HepG2 (cell line): ENCODE measurements around the gene PPP2R2D. TPM values are rescaled to one million over a fixed set of nuclear protein-coding genes. Genes with fewer than 3 reads are reported as not detected.

ENCODE experiments used
- AKAP8 ChIP-seq: sonication (generic); formaldehyde crosslinking; IDR thresholded peaks from 2 replicates; pipeline ENCODE4 v1.5.1; 2020; ENCODE audit warnings: mild to moderate bottlenecking, missing genetic modification reagents
- ATF7-NPFF ChIP-seq: sonication (generic); formaldehyde crosslinking; IDR thresholded peaks from 2 replicates; pipeline ENCODE4 v1.8.1; 2023; ENCODE audit warnings: mild to moderate bottlenecking, low read depth, missing genetic modification reagents, moderate library complexity
- HMG20A ChIP-seq: IDR thresholded peaks from 2 replicates; pipeline ENCODE4 v1.6.1; 2016; ENCODE audit warnings: borderline replicate concordance
- LCORL ChIP-seq, 2 experiments: fragments of 450-650 bp in 1 of 2; sonication (generic) in 1 of 2; formaldehyde crosslinking in 1 of 2; IDR thresholded peaks; 2 replicates each; pipeline versions ENCODE4 v1.5.0 to v1.6.1; 2017 to 2020; ENCODE audit warnings: antibody characterized with exemption in 1 of 2, missing genetic modification reagents in 1 of 2
- MAFK ChIP-seq, 2 experiments: IDR thresholded peaks in 1 of 2; conservative IDR thresholded peaks in 1 of 2; 2 replicates each; pipeline ENCODE4 v1.6.1; 2011; ENCODE audit warnings: improper control_type of control experiment in 2 of 2, low read length in 2 of 2
- SAP130 ChIP-seq: IDR thresholded peaks from 2 replicates; pipeline ENCODE4 v1.6.1; 2016; ENCODE audit warnings: low read depth
- USF2 ChIP-seq, 2 experiments: sonication (generic) in 1 of 2; formaldehyde crosslinking in 1 of 2; IDR thresholded peaks; 2 replicates each; pipeline versions ENCODE4 v1.5.1 to v1.6.1; 2011 to 2020; ENCODE audit warnings: borderline replicate concordance in 1 of 2, low read depth in 1 of 2, low read length in 1 of 2, mild to moderate bottlenecking in 1 of 2, missing genetic modification reagents in 1 of 2, moderate library complexity in 1 of 2
- ZMYM3 ChIP-seq: sonication (generic); formaldehyde crosslinking; IDR thresholded peaks from 2 replicates; pipeline ENCODE4 v1.5.1; 2020; ENCODE audit warnings: mild to moderate bottlenecking, missing genetic modification reagents
- ZNF24 ChIP-seq: fragments of 450-650 bp; IDR thresholded peaks from 2 replicates; pipeline ENCODE4 v1.6.1; 2017; ENCODE audit warnings: antibody characterized with exemption, mild to moderate bottlenecking
- polyA plus RNA-seq, 8 experiments: library from polyadenylated mRNA; depleted of rRNA in 3 of 8; stranded (reverse) in 7 of 8; unstranded in 1 of 8; fragments of >200 nt; fragmentation: Illumina TruSeq in 4 of 8; extraction: Trizol in 4 of 8; gene quantifications; 2 replicates each; pipeline versions ENCODE4 v1.2.1 to v1.2.3, GENCODE V29; 2011 to 2016; ENCODE audit warnings: low read depth in 4 of 8, missing spikeins in 1 of 8, mixed read lengths in 1 of 8; ENCODE audit not compliant: insufficient read depth in 1 of 8
- total RNA-seq, 5 experiments: library from RNA; depleted of rRNA; stranded (reverse); fragments of >200 nt; fragmentation: Illumina TruSeq; extraction: Trizol; gene quantifications; 2 replicates each; pipeline ENCODE4 v1.2.3, GENCODE V29; 2016; ENCODE audit warnings: low read depth in 1 of 5
- TF ChIP-seq, protein P1 (sequence below): IDR thresholded peaks from 2 replicates; pipeline ENCODE4 v1.4.0; 2020; ENCODE audit warnings: mild to moderate bottlenecking, missing genetic modification reagents
- TF ChIP-seq, protein P2 (sequence below): sonication (generic); formaldehyde crosslinking; IDR thresholded peaks from 2 replicates; pipeline ENCODE4 v1.5.1; 2020; ENCODE audit warnings: missing genetic modification reagents, mild to moderate bottlenecking, borderline replicate concordance

Gene PPP2R2D
- total and polyA plus RNA-seq, 2 of the 13 experiments (the other 11 are each of a cell fraction or from before 2014, with no cell fraction given) = 32.7 to 33.2 TPM

DNA sequence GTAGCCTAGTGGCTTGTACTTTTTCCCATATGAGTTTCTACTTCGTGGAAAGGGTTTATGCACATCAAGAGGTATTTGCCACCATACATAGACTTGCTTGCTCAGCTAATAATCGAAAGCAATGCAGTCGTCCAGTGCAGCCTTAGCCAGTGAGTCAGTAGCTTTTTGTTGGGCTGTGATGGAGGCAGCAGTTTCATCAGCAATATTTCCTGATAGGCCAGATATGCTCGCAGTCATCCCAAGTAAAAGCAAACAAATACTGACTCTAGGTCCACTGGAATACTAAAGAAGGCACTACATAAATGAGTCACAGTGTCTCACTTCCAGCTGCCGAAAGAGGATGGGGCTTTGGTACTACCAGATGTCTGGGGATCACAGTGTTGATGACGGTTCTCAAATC lies 83.0 kb downstream of the PPP2R2D start (continued):
- TF ChIP-seq, protein P1, sequence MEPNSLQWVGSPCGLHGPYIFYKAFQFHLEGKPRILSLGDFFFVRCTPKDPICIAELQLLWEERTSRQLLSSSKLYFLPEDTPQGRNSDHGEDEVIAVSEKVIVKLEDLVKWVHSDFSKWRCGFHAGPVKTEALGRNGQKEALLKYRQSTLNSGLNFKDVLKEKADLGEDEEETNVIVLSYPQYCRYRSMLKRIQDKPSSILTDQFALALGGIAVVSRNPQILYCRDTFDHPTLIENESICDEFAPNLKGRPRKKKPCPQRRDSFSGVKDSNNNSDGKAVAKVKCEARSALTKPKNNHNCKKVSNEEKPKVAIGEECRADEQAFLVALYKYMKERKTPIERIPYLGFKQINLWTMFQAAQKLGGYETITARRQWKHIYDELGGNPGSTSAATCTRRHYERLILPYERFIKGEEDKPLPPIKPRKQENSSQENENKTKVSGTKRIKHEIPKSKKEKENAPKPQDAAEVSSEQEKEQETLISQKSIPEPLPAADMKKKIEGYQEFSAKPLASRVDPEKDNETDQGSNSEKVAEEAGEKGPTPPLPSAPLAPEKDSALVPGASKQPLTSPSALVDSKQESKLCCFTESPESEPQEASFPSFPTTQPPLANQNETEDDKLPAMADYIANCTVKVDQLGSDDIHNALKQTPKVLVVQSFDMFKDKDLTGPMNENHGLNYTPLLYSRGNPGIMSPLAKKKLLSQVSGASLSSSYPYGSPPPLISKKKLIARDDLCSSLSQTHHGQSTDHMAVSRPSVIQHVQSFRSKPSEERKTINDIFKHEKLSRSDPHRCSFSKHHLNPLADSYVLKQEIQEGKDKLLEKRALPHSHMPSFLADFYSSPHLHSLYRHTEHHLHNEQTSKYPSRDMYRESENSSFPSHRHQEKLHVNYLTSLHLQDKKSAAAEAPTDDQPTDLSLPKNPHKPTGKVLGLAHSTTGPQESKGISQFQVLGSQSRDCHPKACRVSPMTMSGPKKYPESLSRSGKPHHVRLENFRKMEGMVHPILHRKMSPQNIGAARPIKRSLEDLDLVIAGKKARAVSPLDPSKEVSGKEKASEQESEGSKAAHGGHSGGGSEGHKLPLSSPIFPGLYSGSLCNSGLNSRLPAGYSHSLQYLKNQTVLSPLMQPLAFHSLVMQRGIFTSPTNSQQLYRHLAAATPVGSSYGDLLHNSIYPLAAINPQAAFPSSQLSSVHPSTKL (CRISPR knock-in tag) = 0 out of 2 replicates have a peak, but pooled peaks have one; percentile 9
- no peak for TF ChIP-seq LCORL (IDR thresholded peaks at IDR 0.05)
- 0 out of 2 replicates have a peak, but pooled peaks have one; percentile 31 for TF ChIP-seq LCORL (CRISPR knock-in tag; IDR thresholded peaks at IDR 0.05)
- TF ChIP-seq, protein P2, sequence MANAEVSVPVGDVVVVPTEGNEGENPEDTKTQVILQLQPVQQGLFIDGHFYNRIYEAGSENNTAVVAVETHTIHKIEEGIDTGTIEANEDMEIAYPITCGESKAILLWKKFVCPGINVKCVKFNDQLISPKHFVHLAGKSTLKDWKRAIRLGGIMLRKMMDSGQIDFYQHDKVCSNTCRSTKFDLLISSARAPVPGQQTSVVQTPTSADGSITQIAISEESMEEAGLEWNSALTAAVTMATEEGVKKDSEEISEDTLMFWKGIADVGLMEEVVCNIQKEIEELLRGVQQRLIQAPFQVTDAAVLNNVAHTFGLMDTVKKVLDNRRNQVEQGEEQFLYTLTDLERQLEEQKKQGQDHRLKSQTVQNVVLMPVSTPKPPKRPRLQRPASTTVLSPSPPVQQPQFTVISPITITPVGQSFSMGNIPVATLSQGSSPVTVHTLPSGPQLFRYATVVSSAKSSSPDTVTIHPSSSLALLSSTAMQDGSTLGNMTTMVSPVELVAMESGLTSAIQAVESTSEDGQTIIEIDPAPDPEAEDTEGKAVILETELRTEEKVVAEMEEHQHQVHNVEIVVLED = no peak
- TF ChIP-seq ZMYM3 (CRISPR knock-in tag) = no peak
- peak; percentile 62 for TF ChIP-seq SAP130 (CRISPR knock-in tag)
- TF ChIP-seq ATF7-NPFF (CRISPR knock-in tag) = no peak
- 0 out of 2 replicates have a peak, but pooled peaks have one; percentile 14 for TF ChIP-seq HMG20A
- TF ChIP-seq USF2 (IDR thresholded peaks at IDR 0.05; ENCODE audit: low read depth, low read length) = no peak
- no peak for TF ChIP-seq USF2 (CRISPR knock-in tag; IDR thresholded peaks at IDR 0.05; ENCODE audit: borderline replicate concordance)
- peak; percentile 90 to 92 for TF ChIP-seq MAFK (conservative IDR thresholded peaks at IDR 0.05 in 1 of 2, IDR thresholded peaks at IDR 0.05 in 1 of 2; ENCODE audit: low read length in 2 of 2)
- TF ChIP-seq AKAP8 (CRISPR knock-in tag) = peak; percentile 72; the same call in 1 of the 2 replicates
- no peak for TF ChIP-seq ZNF24
